ENCODE data around the gene CYP27C1. TPM values are rescaled to one million over a fixed set of nuclear protein-coding genes. Genes with fewer than 3 reads are reported as not detected.

The CYP27C1 gene
- total RNA-seq, 2 donors from 2014 or later: not detected

DNA sequence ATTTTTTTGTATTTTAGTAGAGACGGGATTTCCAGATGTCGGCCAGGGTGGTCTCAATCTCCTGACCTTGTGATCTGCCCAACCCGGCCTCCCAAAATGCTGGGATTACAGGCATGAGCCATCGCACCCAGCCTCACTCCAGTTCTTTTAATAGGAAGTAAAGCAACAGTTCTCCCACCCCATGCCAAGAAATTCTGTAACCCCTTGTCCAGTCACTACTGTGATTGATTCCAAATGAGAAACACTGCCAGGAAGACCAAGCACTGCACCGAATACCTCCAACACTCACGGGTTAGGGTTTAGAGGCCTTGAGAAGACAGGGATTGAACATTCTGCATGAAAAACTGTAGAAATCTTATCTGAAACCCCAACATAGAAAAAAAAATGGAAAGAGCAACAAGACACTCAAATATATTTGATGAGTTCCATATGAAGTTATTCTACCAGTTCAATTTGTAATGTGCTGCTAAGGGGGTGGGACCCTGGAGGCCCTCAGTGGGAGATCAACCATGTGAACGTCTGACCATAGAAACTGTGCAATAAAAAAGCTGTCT is 65.0 kb downstream of the CYP27C1 start:
- ATAC-seq (no peak), DNase-seq (ENCODE audit: low spot score) (no peak)
- no peak overlapping the region for H3K4me3 Mint-ChIP-seq
- no peaks in the 10 kb centered on the region for H3K36me3 Mint-ChIP-seq
- no peaks in the 10 kb centered on the region for H3K4me1 Mint-ChIP-seq (ENCODE audit: low read depth in 2 of 2)
- peaks cover 0 to 2% of the 10 kb centered on the region in 2 donors for H3K27me3 Mint-ChIP-seq
- no peaks in the 10 kb centered on the region for H3K9me3 Mint-ChIP-seq
- no peak overlapping the region for H3K27ac Mint-ChIP-seq

DNA sequence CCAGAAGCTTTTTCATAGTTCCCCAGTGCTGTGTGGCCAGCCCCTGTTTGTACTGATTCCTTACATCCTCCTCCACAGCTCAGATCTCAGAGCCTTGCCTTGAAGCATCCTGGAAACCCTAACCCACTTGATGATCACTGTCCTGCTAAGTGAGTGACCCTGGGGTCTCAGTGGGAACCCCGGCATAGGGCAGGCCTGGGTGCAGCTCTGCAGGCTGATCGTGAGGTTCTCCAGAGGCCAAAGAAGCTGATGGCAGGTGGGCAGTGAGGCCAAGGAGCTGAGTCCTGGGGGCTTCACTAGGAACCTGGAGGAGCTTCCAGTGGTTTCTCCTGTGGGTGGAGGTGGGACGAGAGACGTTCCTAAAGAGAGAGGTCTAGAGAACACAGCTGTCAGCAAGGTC is 65.7 kb downstream of the CYP27C1 start:
- ATAC-seq: no peak
- H3K9me3 Mint-ChIP-seq: no peaks in the 10 kb centered on the region
- peaks cover 0 to 2% of the 10 kb centered on the region in 2 donors for H3K27me3 Mint-ChIP-seq
- no peak overlapping the region for H3K4me3 Mint-ChIP-seq
- H3K36me3 Mint-ChIP-seq: no peaks in the 10 kb centered on the region
- no peak overlapping the region for H3K27ac Mint-ChIP-seq
- DNase-seq (ENCODE audit: low spot score): no peak
- H3K4me1 Mint-ChIP-seq (ENCODE audit: low read depth in 2 of 2): no peaks in the 10 kb centered on the region

DNA sequence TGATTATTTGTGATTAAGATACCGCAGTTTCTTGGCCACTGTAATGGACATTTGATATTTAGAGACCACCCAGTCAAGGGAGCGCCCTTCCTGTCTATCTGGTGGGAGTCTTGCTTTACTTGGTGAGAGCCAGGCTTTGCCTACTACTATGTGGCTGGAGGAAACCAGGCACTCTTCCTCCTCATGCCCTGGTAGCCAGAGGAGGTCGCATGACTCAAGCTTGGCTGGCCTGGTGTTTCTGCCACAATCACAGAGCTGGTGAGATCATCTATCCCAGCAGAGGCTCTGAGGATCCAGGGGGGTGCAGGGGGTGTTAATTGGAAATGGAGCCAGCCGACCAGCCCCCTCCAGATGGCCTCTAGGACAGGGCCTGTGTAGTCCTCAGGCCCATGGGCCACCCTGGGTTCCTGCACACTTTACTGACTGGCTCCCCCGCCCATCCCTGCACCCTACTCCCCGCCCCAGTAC is 66.4 kb downstream of the CYP27C1 start:
- Mint-ChIP-seq H3K4me1 (ENCODE audit: low read depth in 2 of 2) (no peaks in the 10 kb centered on the region), H3K4me3 (no peak overlapping the region), H3K27ac (no peak overlapping the region), H3K36me3 (no peaks in the 10 kb centered on the region), H3K27me3 (no peaks in the 10 kb centered on the region), H3K9me3 (no peaks in the 10 kb centered on the region)
- ATAC-seq (no peak), DNase-seq (ENCODE audit: low spot score) (no peak)

DNA sequence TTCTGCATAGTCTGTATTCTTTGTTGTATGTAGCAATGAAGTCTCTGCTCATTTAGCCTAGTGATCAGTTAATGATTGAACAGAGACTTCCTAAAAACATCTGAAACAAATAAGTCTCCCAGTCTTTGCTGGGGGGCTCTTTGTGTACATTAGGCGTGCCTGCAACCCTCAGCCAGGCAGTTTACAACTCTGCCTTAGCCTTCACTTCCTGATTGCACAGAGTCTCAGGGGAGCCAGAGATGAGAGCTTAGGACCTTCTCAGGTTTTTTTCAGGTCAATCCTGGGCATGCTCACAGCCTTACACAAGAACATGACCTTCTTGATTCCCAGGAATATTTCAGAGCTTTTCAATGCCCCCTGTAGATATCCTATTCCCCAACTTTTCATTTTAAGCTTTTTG is 69.1 kb downstream of the CYP27C1 start:
- no peak for ATAC-seq
- Mint-ChIP-seq H3K9me3 (no peaks in the 10 kb centered on the region), H3K36me3 (no peaks in the 10 kb centered on the region), H3K4me1 (ENCODE audit: low read depth in 2 of 2) (no peaks in the 10 kb centered on the region), H3K27me3 (no peaks in the 10 kb centered on the region), H3K27ac (no peak overlapping the region), H3K4me3 (no peak overlapping the region)
- DNase-seq (ENCODE audit: low spot score): no peak

DNA sequence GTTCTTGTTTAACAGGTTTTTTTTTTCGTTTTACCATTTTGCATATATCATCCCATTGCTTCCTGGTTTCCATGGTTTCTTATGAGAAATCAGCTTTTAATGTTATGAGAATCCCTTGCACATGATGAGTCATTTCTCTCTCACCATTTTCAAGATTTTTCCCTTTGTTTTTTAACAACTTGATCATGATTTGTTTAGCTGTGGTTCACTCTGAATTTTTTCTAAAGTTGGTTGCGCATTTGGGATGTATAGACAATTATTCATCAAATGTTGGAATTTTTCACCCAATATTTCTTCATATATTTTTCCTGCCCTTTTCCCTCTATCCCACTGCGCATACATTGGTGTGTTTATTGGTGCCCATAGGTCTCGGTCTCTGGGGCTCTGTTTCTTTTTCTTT is 70.7 kb downstream of the CYP27C1 start:
- H3K27ac Mint-ChIP-seq: no peak overlapping the region
- ATAC-seq (no peak), DNase-seq (ENCODE audit: low spot score) (no peak)
- no peaks in the 10 kb centered on the region for H3K9me3 Mint-ChIP-seq
- no peaks in the 10 kb centered on the region for H3K4me1 Mint-ChIP-seq (ENCODE audit: low read depth in 2 of 2)
- H3K4me3 Mint-ChIP-seq: no peak overlapping the region
- H3K27me3 Mint-ChIP-seq: no peaks in the 10 kb centered on the region
- H3K36me3 Mint-ChIP-seq: no peaks in the 10 kb centered on the region

DNA sequence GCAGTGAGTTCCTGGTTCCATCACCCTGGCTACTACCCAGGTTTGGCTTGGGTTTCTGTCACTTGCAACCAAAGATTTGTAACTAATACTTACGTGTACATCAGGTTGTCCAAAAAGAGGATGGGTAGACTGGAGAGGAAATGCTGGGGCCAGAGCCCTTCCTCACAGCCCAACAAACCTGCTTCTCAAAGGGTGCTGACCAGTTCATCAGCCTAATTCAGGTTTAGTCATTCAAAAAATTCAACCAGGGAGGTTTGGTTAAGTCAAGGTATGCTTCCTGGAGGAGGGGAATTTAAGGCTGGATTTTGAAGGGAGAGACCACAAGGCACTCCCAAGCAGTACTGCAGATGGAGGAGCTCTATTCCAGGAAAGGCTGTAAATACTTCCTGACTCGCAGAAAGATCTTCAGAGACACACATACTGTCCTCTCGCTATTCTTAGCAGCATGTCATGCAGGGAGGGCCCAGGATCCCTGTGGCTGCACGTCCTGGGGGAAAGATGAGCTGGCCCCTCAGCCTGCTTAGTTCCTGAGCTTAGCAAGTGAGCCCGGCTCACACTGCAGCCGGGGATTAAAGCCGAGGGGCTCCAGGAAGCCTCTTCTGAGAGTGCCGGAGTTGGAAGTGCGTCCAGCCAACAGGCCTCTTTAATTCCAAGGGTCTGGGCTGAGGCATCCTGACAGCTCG is 73.1 kb downstream of the CYP27C1 start:
- no peaks in the 10 kb centered on the region for H3K27me3 Mint-ChIP-seq

DNA sequence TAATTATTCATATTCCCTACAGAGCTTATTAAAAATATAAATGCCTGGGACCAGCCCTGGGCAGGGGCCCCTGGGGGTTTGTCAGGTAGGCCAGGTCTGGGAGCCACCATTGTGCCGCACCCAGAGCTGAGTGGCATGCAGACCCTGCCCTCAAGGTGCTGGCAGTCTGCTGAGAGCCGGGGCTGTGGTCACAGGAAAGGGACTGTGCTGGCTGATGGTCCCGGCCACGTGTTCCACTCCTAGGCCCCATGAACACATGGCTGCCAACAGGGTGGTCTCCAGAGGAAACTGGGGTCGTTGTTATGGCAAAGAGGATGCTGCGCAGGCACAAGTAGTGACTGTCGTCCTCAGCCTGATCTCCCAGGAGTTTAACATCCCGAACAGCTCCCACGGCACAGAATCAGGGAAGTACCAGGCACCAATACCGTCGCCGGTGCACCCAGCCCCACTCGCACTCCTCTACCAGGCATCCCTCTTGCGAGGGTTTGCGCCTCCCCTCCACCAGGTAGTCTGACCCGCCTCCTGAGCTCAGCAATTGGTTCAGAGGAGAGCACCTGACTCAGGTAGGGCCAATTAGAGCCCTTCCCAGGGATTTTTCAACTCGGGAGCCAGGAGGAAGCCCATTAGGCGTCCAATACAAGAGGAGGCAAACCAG is 73.9 kb downstream of the CYP27C1 start:
- no peaks in the 10 kb centered on the region for H3K36me3 Mint-ChIP-seq
- no peak overlapping the region for H3K4me3 Mint-ChIP-seq
- DNase-seq (ENCODE audit: low spot score) (no peak), ATAC-seq (no peak)
- no peaks in the 10 kb centered on the region for H3K27me3 Mint-ChIP-seq
- no peak overlapping the region for H3K27ac Mint-ChIP-seq
- no peaks in the 10 kb centered on the region for H3K4me1 Mint-ChIP-seq (ENCODE audit: low read depth in 2 of 2)
- H3K9me3 Mint-ChIP-seq: no peaks in the 10 kb centered on the region

More for the DNA sequence above, 73.1 kb downstream of the CYP27C1 start:
- Mint-ChIP-seq H3K27ac (peak overlapping the region in 1 of 2 donors; percentile 32), H3K36me3 (no peaks in the 10 kb centered on the region), H3K4me3 (no peak overlapping the region), H3K4me1 (ENCODE audit: low read depth in 2 of 2) (no peaks in the 10 kb centered on the region), H3K9me3 (no peaks in the 10 kb centered on the region)
- no peak for DNase-seq (ENCODE audit: low spot score)
- ATAC-seq: no peak

DNA sequence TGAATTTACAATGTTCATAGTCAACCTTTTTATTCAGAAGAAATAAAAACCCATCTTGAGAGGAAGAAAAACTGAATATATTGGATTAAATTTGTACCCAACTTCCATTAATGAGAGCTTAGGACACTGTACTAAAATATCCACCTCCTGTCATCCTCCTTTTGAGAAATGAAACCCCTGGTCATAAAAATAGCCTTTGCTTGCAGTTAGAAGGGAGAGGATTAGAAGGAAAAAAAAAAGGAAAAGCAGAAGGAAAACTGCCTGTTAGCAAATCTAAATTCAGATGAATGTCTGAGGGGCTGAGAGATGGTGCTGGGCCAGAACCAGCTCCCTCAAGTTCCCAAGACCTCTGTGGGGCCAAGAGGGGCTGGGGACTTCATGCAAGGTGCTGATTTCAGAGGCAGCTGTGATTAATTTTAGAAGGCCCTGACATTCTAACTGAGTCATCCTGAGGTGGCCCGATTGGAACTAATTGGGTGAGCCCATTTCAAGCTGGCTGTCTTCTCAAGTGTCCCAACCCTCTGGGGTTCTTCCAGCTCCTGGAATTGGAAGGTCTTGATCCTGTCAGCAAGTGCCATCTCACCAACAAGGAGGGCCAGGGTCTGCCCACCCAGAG is 74.7 kb downstream of the CYP27C1 start:
- ATAC-seq (no peak), DNase-seq (ENCODE audit: low spot score) (no peak)
- H3K27ac Mint-ChIP-seq: no peak overlapping the region
- H3K9me3 Mint-ChIP-seq: no peaks in the 10 kb centered on the region
- no peaks in the 10 kb centered on the region for H3K36me3 Mint-ChIP-seq
- no peaks in the 10 kb centered on the region for H3K4me1 Mint-ChIP-seq (ENCODE audit: low read depth in 2 of 2)
- H3K4me3 Mint-ChIP-seq: no peak overlapping the region
- H3K27me3 Mint-ChIP-seq: peaks cover 2 to 3% of the 10 kb centered on the region in 2 donors

DNA sequence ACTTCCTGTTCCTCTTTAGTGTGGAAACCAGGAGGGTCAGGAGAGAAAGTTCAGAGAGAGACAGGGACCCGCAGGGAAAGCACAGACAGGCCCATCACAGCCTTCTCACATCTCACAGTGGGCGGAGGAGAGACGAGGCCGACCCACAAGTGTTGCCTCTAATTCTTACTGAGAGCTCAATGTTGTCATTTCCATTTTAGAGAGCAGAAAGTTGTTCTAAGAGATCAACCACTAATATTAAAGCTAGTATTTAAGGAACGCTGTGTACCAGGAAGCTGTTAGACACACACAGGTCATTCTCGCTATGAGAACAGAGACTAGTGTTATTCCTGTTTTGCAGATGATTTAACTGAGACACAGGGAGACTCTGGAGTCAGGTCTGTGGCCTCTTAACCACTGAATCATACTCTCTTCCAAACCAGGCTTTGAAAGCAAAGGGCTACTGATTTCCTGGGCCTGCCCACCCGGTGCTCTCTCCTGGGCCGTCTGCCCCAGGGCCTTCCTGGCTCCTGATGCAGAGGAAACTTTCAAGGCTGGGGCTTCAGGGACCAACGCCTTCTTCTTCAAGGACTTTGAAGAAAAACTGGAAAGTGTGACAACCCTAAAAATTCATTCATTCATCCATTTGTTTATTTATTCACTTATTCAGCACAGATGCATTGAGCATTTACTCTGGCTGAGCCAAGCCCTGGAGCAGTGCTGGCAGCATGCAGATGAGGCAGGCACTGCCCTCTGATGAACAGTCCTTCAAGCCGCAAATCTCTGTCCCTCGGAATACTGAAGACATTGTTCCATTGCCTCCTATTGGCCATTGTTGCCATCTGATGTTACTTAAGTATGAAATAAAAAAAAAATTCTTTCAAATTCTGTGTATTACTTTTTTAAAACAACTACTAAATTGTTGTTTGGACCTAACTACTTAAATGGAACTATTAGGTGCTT is 76.0 kb downstream of the CYP27C1 start:
- DNase-seq (ENCODE audit: low spot score): no peak

DNA sequence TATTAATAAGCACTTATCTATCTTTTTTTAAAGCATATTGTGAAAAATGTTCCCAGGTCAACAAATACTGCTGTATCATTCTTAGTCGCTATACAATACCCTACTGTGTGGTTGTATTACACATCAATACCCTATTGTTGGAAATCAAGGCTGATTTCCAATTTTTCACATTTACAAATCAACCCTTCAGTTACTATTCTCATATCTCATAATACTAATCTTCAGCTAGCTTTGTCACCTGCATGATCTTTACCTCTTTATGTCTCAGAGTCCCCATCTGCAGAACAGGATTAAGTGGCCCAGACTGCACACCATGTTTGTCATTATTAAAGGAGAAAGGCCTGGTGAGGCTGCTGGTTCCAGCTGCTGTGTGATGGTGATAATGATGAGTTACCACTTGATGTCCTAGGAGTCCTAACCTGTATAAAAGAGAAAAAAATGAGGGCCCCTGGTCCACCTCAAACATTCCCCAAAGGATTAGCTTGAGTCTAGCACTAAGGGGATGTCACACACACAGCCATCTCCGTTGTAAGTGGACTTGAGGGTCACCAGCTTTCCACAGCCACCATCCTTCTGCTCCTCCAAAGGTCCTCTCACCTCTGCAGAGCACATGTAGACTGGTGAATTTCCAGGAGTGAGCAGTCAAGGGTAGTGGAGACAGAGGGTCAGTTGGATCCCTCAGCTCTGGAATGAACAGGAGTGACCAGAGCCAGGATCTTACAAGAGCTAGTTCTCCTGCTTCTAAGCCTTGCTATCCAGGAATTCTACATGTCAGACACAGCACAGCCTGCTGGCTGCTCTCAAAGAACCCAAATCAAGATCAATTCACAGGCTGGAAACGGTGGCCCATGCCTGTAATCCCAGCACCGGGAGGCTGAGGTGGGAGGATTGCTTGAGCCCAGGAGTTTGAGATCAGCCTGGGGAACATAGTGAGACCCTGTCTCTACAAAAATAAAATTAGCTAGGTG is 77.2 kb downstream of the CYP27C1 start:
- peaks cover 8 to 12% of the 10 kb centered on the region in 2 donors for H3K27me3 Mint-ChIP-seq
- H3K4me1 Mint-ChIP-seq (ENCODE audit: low read depth in 2 of 2): peaks cover 0 to 2% of the 10 kb centered on the region in 2 donors
- no peaks in the 10 kb centered on the region for H3K9me3 Mint-ChIP-seq
- DNase-seq (ENCODE audit: low spot score): no peak
- H3K27ac Mint-ChIP-seq: no peak overlapping the region
- no peak overlapping the region for H3K4me3 Mint-ChIP-seq
- H3K36me3 Mint-ChIP-seq: no peaks in the 10 kb centered on the region
- ATAC-seq: no peak

More for the DNA sequence above, 76.0 kb downstream of the CYP27C1 start:
- H3K27ac Mint-ChIP-seq: no peak overlapping the region
- H3K9me3 Mint-ChIP-seq: no peaks in the 10 kb centered on the region
- H3K4me1 Mint-ChIP-seq (ENCODE audit: low read depth in 2 of 2): peaks cover 0 to 2% of the 10 kb centered on the region in 2 donors
- no peak overlapping the region for H3K4me3 Mint-ChIP-seq
- H3K27me3 Mint-ChIP-seq: peaks cover 8 to 12% of the 10 kb centered on the region in 2 donors
- no peaks in the 10 kb centered on the region for H3K36me3 Mint-ChIP-seq
- no peak for ATAC-seq

DNA sequence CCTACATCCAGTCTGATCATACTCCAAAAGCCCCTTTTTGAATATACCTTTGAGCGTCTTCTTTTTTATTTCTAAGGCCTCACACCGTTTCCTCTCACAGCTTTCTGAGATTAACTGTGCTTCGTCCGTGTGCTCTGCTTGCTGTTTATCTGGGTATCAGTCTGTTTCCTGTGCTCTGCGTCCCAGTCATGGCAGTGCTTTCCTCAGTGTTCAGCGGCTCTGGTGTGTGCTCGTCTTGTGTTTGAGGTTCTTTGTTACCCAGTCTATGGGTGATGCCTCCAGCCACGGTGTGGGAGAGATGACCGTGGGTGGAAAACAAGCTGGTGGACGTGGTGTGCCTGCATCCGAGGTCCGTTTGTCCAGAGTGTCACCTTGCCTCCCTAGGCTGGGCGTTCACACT is 79.6 kb downstream of the CYP27C1 start:
- Mint-ChIP-seq H3K36me3 (no peaks in the 10 kb centered on the region), H3K27me3 (peaks cover 8 to 12% of the 10 kb centered on the region in 2 donors), H3K4me1 (ENCODE audit: low read depth in 2 of 2) (peaks cover 0 to 2% of the 10 kb centered on the region in 2 donors), H3K4me3 (no peak overlapping the region), H3K9me3 (no peaks in the 10 kb centered on the region), H3K27ac (no peak overlapping the region)
- DNase-seq (ENCODE audit: low spot score): no peak
- ATAC-seq: no peak

DNA sequence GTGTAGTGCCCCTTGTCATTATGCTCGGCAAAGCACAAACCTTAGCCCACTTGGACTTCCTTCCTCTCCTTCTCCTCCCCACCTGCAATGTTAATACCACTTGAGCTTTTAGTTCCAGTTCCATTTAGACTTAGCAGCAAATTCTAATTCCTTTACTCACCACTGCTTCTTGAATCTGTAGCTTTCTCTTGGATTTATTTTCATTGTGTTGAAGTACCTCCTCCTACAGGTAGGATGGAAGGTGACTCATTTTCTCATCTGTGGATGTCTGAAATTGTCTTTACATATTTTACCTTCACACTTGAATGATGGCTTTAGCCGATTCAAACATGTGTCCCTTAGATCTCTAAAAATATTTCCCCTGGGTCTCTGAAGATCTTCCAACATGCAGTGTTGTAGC is 80.3 kb downstream of the CYP27C1 start:
- Mint-ChIP-seq H3K4me3 (no peak overlapping the region), H3K27me3 (peaks cover 8 to 12% of the 10 kb centered on the region in 2 donors), H3K4me1 (ENCODE audit: low read depth in 2 of 2) (peaks cover 0 to 2% of the 10 kb centered on the region in 2 donors), H3K9me3 (no peaks in the 10 kb centered on the region), H3K27ac (no peak overlapping the region), H3K36me3 (no peaks in the 10 kb centered on the region)
- no peak for ATAC-seq
- no peak for DNase-seq (ENCODE audit: low spot score)
